ENCODE results near the gene ARHGEF18.

- TF ChIP-seq CTCF (IDR thresholded peaks at IDR 0.05) (no peak), POLR2A (IDR thresholded peaks at IDR 0.05) (no peak)
Observed at GRCh38 chr19:7307590-7308218, 41.0 kb upstream of the ARHGEF18 start.

Measured in testis (tissue), 2 donors.